RWPE2 (cell line): Measurements from ENCODE around the gene SVEP1.
"Not testable (repeated sequence)": the region's sequence is repeated elsewhere in the genome, so short reads cannot be mapped to it uniquely, and the experiment has no call there.

Experiments used
- ATAC-seq: fragments of 200-7000 bp; cut with Tn5 transposase; 3 replicates; pipeline ENCODE4 v1.9.1; 2021; ENCODE audit warnings: low read depth
- DNase-seq: peaks from one replicate; pipeline ENCODE4 v3.0.0-alpha.2; 2020; ENCODE audit warnings: low spot score
- H3K27ac ChIP-seq: fragments of 450-650 bp; 2 replicates; pipeline ENCODE4 v1.5.1; 2017; ENCODE audit warnings: mild to moderate bottlenecking; ENCODE audit not compliant: poor library complexity, severe bottlenecking
- H3K27me3 ChIP-seq: fragments of 250-450 bp; sonication (Bioruptor Pico); 2 replicates; pipeline ENCODE4 v1.5.1; 2021; ENCODE audit warnings: mild to moderate bottlenecking, moderate library complexity; ENCODE audit not compliant: insufficient read depth, poor library complexity, severe bottlenecking
- H3K36me3 ChIP-seq: fragments of 250-450 bp; sonication (Bioruptor Pico); 2 replicates; pipeline ENCODE4 v1.5.1; 2020; ENCODE audit warnings: low read depth, mild to moderate bottlenecking, moderate library complexity
- H3K4me1 ChIP-seq: fragments of 250-450 bp; sonication (Bioruptor Pico); 2 replicates; pipeline ENCODE4 v1.5.1; 2021; ENCODE audit warnings: mild to moderate bottlenecking, moderate library complexity; ENCODE audit not compliant: insufficient read depth, poor library complexity, severe bottlenecking
- H3K4me3 ChIP-seq: fragments of 250-450 bp; sonication (Bioruptor Pico); 2 replicates; pipeline ENCODE4 v1.5.1; 2021; ENCODE audit warnings: mild to moderate bottlenecking, moderate library complexity; ENCODE audit not compliant: severe bottlenecking
- H3K9me3 ChIP-seq: fragments of 250-450 bp; sonication (Bioruptor Pico); 2 replicates; pipeline ENCODE4 v1.5.1; 2021; ENCODE audit warnings: mild to moderate bottlenecking, moderate library complexity; ENCODE audit not compliant: severe bottlenecking
- TF ChIP-seq, protein P1 (sequence below): fragments of 450-650 bp; IDR thresholded peaks from one replicate; pipeline ENCODE4 v1.5.1; 2017; ENCODE audit warnings: mild to moderate bottlenecking, moderate library complexity; ENCODE audit not compliant: poor library complexity, severe bottlenecking

The SVEP1 gene

DNA sequence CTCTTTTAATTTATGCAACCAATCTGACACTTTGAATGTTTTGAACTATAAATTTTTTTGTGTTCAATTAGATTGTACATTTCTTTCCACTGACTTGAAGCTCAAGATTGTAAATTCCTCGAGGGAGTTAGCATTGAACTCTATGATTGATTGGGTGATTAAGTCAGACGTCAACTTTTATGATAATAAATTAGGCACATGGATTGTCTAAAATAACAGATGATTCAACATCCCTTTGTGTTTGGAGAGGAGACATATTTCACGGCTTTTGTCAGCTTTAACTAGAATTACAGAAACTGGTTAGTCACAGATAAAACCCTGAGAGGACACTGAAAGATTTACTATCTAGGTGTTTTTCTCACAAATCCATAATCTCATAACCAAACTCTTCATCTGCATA is 209.2 kb downstream of the SVEP1 start:
- peak; percentile 92 for ATAC-seq
- H3K4me1 ChIP-seq = peaks cover 14% of the 10 kb centered on the region
- H3K27me3 ChIP-seq = no peaks in the 10 kb centered on the region
- no peak for DNase-seq
- no peaks in the 10 kb centered on the region for H3K9me3 ChIP-seq
- no peaks in the 10 kb centered on the region for H3K36me3 ChIP-seq
- no peak overlapping the region for H3K4me3 ChIP-seq
- TF ChIP-seq, protein P1, sequence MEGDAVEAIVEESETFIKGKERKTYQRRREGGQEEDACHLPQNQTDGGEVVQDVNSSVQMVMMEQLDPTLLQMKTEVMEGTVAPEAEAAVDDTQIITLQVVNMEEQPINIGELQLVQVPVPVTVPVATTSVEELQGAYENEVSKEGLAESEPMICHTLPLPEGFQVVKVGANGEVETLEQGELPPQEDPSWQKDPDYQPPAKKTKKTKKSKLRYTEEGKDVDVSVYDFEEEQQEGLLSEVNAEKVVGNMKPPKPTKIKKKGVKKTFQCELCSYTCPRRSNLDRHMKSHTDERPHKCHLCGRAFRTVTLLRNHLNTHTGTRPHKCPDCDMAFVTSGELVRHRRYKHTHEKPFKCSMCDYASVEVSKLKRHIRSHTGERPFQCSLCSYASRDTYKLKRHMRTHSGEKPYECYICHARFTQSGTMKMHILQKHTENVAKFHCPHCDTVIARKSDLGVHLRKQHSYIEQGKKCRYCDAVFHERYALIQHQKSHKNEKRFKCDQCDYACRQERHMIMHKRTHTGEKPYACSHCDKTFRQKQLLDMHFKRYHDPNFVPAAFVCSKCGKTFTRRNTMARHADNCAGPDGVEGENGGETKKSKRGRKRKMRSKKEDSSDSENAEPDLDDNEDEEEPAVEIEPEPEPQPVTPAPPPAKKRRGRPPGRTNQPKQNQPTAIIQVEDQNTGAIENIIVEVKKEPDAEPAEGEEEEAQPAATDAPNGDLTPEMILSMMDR = no peak
- H3K27ac ChIP-seq = peak overlapping the region; percentile 41

DNA sequence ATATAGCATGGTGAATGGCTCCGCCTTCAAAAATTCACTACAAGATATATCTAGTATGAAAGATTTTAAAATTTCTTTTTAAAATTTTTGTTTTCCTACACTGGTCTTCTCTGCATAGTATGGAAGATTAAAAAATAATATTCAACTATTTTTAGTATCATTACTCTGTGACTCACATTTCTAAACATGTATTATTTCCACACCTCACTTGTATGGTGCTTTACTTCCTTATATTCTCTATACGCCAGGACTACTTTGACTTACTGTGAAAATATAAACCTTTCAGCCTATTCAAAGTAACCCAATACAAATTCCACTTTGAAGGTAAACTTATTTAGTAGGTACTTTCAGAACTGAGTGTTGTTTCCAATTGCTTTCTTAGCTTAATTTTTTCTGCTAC is 215.1 kb downstream of the SVEP1 start:
- DNase-seq (no peak), ATAC-seq (no peak)
- Histone ChIP-seq H3K36me3 (no peaks in the 10 kb centered on the region; the same call in 1 of the 2 replicates), H3K9me3 (no peaks in the 10 kb centered on the region), H3K4me1 (peaks cover 3% of the 10 kb centered on the region), H3K4me3 (no peak overlapping the region), H3K27me3 (no peaks in the 10 kb centered on the region), H3K27ac (no peak overlapping the region)
- TF ChIP-seq, protein P1 = no peak

DNA sequence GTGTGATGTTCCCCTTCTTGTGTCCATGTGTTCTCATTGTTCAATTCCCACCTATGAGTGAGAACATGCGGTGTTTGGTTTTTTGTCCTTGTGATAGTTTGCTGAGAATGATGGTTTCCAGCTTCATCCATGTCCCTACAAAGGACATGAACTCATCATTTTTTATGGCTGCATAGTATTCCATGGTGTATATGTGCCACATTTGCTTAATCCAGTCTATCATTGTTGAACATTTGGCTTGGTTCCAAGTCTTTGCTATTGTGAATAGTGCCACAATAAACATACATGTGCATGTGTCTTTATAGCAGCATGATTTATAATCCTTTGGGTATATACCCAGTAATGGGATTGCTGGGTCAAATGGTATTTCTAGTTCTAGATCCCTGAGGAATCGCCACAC is 220.5 kb downstream of the SVEP1 start:
- H3K4me3 ChIP-seq, DNase-seq, ATAC-seq, H3K27ac ChIP-seq, H3K36me3 ChIP-seq, H3K27me3 ChIP-seq, H3K9me3 ChIP-seq, H3K4me1 ChIP-seq: not testable (repeated sequence)

DNA sequence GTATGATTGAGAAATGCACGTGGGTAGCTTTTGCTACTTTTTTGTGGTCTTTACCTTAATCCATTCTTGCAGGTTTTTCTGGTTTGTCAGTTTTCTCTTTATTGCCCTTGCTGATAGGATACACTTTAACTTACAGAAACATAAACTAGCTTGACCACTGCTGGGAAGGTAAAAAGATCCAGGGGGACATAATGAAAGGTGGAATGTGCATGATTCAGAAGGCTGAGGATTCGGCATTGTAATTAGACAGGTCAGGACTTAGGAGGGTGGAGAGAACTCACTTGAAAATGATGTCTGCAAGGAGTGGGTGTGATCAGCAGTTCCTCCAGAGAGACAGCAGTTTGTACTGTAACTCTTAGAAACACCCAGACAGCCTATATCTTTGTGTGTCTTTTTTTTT is 222.0 kb downstream of the SVEP1 start:
- Histone ChIP-seq H3K27me3 (no peaks in the 10 kb centered on the region), H3K4me1 (no peaks in the 10 kb centered on the region), H3K9me3 (no peaks in the 10 kb centered on the region), H3K4me3 (no peak overlapping the region), H3K27ac (no peak overlapping the region), H3K36me3 (no peaks in the 10 kb centered on the region)
- TF ChIP-seq, protein P1 = no peak
- ATAC-seq (peak; percentile 73), DNase-seq (no peak)

- Histone ChIP-seq H3K36me3 (no peaks in the 10 kb centered on the region), H3K9me3 (no peaks in the 10 kb centered on the region), H3K27ac (no peak overlapping the region), H3K27me3 (no peaks in the 10 kb centered on the region), H3K4me3 (no peak overlapping the region), H3K4me1 (no peaks in the 10 kb centered on the region)
- ATAC-seq = no peak
- DNase-seq = no peak
- TF ChIP-seq, protein P1 = no peak
Observed at GRCh38 chr9:110356639-110357395, 222.7 kb downstream of the SVEP1 start.
